Panc1 (cell line): ENCODE results near the gene OR5B2. TPM values are rescaled to one million over a fixed set of nuclear protein-coding genes. Genes with fewer than 3 reads are reported as not detected.

ENCODE experiments used
- ATAC-seq: fragments of 200-7000 bp; cut with Tn5 transposase; 2 replicates; pipeline ENCODE4 v1.9.1; 2020; ENCODE audit warnings: mild to moderate bottlenecking, moderate library complexity
- BruUV-seq: library from RNA; stranded (reverse); fragments of 400-500 nt; replicated peaks from 2 replicates; lab custom pipeline; 2021; lab: Mats Ljungman, UMichigan
- CTCF ChIA-PET: fragments of 300-600 bp; sonication (Branson Sonifier 250); formaldehyde crosslinking; loops from one replicate; lab custom pipeline; 2022; ENCODE audit warnings: antibody characterized with exemption; lab: Charles Lee
- POLR2A ChIA-PET: fragments of 300-600 bp; sonication (Branson Sonifier 250); formaldehyde crosslinking; loops from one replicate; lab custom pipeline; 2022; ENCODE audit warnings: antibody characterized with exemption; lab: Charles Lee
- DNase-seq: peaks from one replicate; pipeline ENCODE4 v3.0.0-alpha.2; 2010; ENCODE audit warnings: low read depth, low spot score
- H3K27ac ChIP-seq: 2 replicates; pipeline ENCODE4 v1.5.1; 2011; ENCODE audit warnings: mild to moderate bottlenecking, low read length, inconsistent platforms
- H3K27me3 ChIP-seq: fragments of 200-500 bp; sonication (Bioruptor generic); 2 replicates; pipeline ENCODE4 v1.6.0; 2014; ENCODE audit warnings: low read length, inconsistent platforms; ENCODE audit not compliant: control insufficient read depth, insufficient read depth
- H3K36me3 ChIP-seq: fragments of 200-500 bp; sonication (Bioruptor generic); 2 replicates; pipeline ENCODE4 v1.5.1; 2014; ENCODE audit warnings: inconsistent platforms, mild to moderate bottlenecking, low read length, moderate library complexity; ENCODE audit not compliant: control insufficient read depth, insufficient read depth
- H3K4me1 ChIP-seq: 2 replicates; pipeline ENCODE4 v1.5.1; 2011; ENCODE audit warnings: inconsistent platforms, mild to moderate bottlenecking, low read length, moderate library complexity; ENCODE audit not compliant: control insufficient read depth, insufficient read depth
- H3K4me3 ChIP-seq, 2 experiments: 2 replicates each; pipeline ENCODE4 v1.5.1; 2011 to 2012; ENCODE audit warnings: low read depth in 2 of 2, low read length in 2 of 2, mild to moderate bottlenecking in 2 of 2, inconsistent platforms in 1 of 2, moderate library complexity in 1 of 2
- H3K9me3 ChIP-seq: fragments of 200-500 bp; sonication (Bioruptor generic); 2 replicates; pipeline ENCODE4 v1.5.1; 2014; ENCODE audit warnings: low read depth, mild to moderate bottlenecking, inconsistent platforms, low read length, moderate library complexity; ENCODE audit not compliant: control insufficient read depth, insufficient read depth
- POLR2AphosphoS5 ChIP-seq: IDR thresholded peaks from 2 replicates; pipeline ENCODE4 v1.6.1; 2012; ENCODE audit warnings: mild to moderate bottlenecking, low read depth, low read length, moderate library complexity
- REST ChIP-seq, 2 experiments: IDR thresholded peaks; 2 replicates each; pipeline ENCODE4 v1.6.1; 2011 to 2012; ENCODE audit warnings: low read depth in 2 of 2, control low read depth in 1 of 2, low read length in 1 of 2, mild to moderate bottlenecking in 1 of 2, moderate library complexity in 1 of 2; ENCODE audit not compliant: insufficient read depth in 1 of 2
- SIN3A ChIP-seq: IDR thresholded peaks from 2 replicates; pipeline ENCODE4 v1.6.1; 2012; ENCODE audit warnings: low read depth, mild to moderate bottlenecking, low read length, moderate library complexity, borderline replicate concordance; ENCODE audit not compliant: insufficient read depth
- TCF7L2 ChIP-seq: IDR thresholded peaks from 2 replicates; pipeline ENCODE4 v1.6.1; 2011; ENCODE audit warnings: mild to moderate bottlenecking, low read depth, low read length, inconsistent platforms
- in situ Hi-C: cut with HindIII; loops from 2 replicates; pipeline ENCODE4 v1.10.0; 2016; ENCODE audit warnings: low sequenced_read_pairs, low pct_unique_long_range_greater_than_20kb
- intact Hi-C: fragments of 100-400 bp; cut with micrococcal nuclease; formaldehyde crosslinking; loops from one replicate; pipeline ENCODE4 v1.10.0; 2022; ENCODE audit not compliant: unreplicated experiment
- total RNA-seq: library from RNA; stranded (reverse); gene quantifications from one replicate; pipeline ENCODE4 v1.2.1, GENCODE V29; 2021; ENCODE audit not compliant: unreplicated experiment
- TF ChIP-seq, protein P1 (sequence below): fragments of 450-650 bp; IDR thresholded peaks from 2 replicates; pipeline ENCODE4 v1.5.1; 2017; ENCODE audit warnings: mild to moderate bottlenecking

The OR5B2 gene
- total RNA-seq, 1 experiment from 2014 or later = not detected

DNA sequence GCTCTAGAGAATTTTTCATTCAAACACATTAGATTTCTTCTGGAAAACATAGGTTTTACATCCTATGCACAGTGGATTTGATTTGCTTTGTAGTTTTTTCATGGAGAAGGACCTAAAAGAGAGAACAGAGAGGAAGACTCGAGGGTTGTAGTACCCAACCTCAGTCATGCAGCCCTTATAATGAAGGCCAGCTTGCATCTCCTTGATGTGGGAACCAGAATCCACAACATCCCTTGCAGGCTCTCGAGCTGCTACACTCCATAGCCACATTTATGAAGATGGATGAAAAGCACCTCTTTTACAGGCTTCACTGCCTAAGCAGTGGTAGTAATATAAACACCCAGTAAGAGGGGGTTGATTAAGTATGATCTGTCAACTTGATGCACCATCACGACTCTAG, 23.7 kb upstream of the OR5B2 start:
- DNase-seq (no peak), ATAC-seq (no peak)
- no peak overlapping the region for H3K4me3 ChIP-seq
- H3K27me3 ChIP-seq = no peaks in the 10 kb centered on the region
- no peaks in the 10 kb centered on the region for H3K4me1 ChIP-seq
- H3K27ac ChIP-seq = no peak overlapping the region
- ChIA-PET POLR2A (no interaction called here), CTCF (no interaction called here)
- H3K36me3 ChIP-seq = no peaks in the 10 kb centered on the region
- TF ChIP-seq POLR2AphosphoS5 = no peak
- TF ChIP-seq, protein P1, sequence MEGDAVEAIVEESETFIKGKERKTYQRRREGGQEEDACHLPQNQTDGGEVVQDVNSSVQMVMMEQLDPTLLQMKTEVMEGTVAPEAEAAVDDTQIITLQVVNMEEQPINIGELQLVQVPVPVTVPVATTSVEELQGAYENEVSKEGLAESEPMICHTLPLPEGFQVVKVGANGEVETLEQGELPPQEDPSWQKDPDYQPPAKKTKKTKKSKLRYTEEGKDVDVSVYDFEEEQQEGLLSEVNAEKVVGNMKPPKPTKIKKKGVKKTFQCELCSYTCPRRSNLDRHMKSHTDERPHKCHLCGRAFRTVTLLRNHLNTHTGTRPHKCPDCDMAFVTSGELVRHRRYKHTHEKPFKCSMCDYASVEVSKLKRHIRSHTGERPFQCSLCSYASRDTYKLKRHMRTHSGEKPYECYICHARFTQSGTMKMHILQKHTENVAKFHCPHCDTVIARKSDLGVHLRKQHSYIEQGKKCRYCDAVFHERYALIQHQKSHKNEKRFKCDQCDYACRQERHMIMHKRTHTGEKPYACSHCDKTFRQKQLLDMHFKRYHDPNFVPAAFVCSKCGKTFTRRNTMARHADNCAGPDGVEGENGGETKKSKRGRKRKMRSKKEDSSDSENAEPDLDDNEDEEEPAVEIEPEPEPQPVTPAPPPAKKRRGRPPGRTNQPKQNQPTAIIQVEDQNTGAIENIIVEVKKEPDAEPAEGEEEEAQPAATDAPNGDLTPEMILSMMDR = no peak
- no peak for TF ChIP-seq TCF7L2
- TF ChIP-seq REST (IDR thresholded peaks at IDR 0.05; ENCODE audit: insufficient read depth in 1 of 2, low read depth in 2 of 2, low read length in 1 of 2) = no peak
- no peak for TF ChIP-seq SIN3A
- intact Hi-C loops = no loop called here
- no peaks in the 10 kb centered on the region for H3K9me3 ChIP-seq
- BruUV-seq = no TSS peak
- in situ Hi-C loops = no loop called here

- Histone ChIP-seq H3K4me3 (no peak overlapping the region), H3K9me3 (no peaks in the 10 kb centered on the region), H3K27me3 (no peaks in the 10 kb centered on the region), H3K27ac (no peak overlapping the region), H3K4me1 (no peaks in the 10 kb centered on the region), H3K36me3 (no peaks in the 10 kb centered on the region)
- TF ChIP-seq REST (IDR thresholded peaks at IDR 0.05; ENCODE audit: insufficient read depth in 1 of 2, low read depth in 2 of 2, low read length in 1 of 2) (no peak), TCF7L2 (no peak), POLR2AphosphoS5 (no peak), SIN3A (no peak)
- TF ChIP-seq, protein P1 = no peak
- BruUV-seq = no TSS peak
- no peak for ATAC-seq
- in situ Hi-C loops = no loop called here
- ChIA-PET CTCF (no interaction called here), POLR2A (no interaction called here)
- no peak for DNase-seq
- intact Hi-C loops = no loop called here
These were observed 18.4 kb upstream of the OR5B2 start for GRCh38 chr11:58446294-58446693.
